Loucy (cell line): ENCODE measurements around the gene KLRD1.

ENCODE experiments used
- EZH2phosphoT487 ChIP-seq: fragments of 200-600 bp; IDR thresholded peaks from 2 replicates; pipeline ENCODE4 v1.6.1; 2018; ENCODE audit warnings: antibody characterized with exemption, mild to moderate bottlenecking, moderate library complexity, borderline replicate concordance
- TF ChIP-seq, protein P1 (sequence below): fragments of 200-600 bp; sonication (generic); conservative IDR thresholded peaks from 2 replicates; pipeline ENCODE4 v1.5.1; 2014; ENCODE audit warnings: mild to moderate bottlenecking, antibody characterized with exemption, low read length

DNA sequence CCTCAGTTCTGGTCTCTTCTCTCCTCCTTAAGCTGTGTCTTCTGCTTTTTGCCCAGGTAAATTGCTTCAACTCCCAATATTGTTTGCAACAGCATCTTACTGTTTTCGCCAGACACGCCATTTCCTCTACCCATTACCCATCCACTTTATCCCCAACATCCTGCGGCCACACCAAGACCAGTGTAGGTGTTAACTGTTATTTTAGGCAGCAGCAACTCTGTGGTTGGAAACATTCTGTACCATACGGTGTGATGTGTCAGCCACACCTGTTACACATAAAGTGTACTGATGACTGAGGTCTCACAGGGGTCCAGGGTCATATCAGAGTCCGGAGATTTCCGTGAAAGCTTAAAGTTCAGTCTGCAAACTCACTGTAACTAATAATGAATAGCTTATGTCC is 21.8 kb upstream of the KLRD1 start:
- TF ChIP-seq, protein P1, sequence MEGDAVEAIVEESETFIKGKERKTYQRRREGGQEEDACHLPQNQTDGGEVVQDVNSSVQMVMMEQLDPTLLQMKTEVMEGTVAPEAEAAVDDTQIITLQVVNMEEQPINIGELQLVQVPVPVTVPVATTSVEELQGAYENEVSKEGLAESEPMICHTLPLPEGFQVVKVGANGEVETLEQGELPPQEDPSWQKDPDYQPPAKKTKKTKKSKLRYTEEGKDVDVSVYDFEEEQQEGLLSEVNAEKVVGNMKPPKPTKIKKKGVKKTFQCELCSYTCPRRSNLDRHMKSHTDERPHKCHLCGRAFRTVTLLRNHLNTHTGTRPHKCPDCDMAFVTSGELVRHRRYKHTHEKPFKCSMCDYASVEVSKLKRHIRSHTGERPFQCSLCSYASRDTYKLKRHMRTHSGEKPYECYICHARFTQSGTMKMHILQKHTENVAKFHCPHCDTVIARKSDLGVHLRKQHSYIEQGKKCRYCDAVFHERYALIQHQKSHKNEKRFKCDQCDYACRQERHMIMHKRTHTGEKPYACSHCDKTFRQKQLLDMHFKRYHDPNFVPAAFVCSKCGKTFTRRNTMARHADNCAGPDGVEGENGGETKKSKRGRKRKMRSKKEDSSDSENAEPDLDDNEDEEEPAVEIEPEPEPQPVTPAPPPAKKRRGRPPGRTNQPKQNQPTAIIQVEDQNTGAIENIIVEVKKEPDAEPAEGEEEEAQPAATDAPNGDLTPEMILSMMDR: no peak
- no peak for TF ChIP-seq EZH2phosphoT487
